ENCODE data around the gene DARS1. TPM values are rescaled to one million over a fixed set of nuclear protein-coding genes. Genes with fewer than 3 reads are reported as not detected.

The DARS1 gene
- total RNA-seq, 1 experiment from 2014 or later, result 63.0 TPM

DNA sequence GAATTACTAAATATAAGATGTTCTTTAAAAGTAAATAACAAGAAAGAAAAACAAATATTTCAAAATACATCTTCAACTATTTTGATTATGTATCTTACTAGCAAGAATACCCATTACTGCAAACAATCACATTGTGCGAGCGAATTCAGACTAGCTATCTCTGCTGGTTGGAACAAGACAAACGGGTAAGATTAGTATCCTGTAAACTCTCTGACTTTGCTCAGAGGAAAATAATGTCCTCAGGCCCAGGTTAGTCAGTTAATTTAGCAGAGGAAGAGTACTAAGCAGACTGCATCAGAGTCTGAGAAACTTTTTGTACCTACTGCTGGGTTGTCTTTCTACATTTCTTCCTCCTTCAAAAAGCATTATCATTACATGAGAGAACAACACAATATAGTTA lies 58.8 kb downstream of the DARS1 start:
- no peak overlapping the region for H3K4me3 ChIP-seq
- TF ChIP-seq, protein P1, sequence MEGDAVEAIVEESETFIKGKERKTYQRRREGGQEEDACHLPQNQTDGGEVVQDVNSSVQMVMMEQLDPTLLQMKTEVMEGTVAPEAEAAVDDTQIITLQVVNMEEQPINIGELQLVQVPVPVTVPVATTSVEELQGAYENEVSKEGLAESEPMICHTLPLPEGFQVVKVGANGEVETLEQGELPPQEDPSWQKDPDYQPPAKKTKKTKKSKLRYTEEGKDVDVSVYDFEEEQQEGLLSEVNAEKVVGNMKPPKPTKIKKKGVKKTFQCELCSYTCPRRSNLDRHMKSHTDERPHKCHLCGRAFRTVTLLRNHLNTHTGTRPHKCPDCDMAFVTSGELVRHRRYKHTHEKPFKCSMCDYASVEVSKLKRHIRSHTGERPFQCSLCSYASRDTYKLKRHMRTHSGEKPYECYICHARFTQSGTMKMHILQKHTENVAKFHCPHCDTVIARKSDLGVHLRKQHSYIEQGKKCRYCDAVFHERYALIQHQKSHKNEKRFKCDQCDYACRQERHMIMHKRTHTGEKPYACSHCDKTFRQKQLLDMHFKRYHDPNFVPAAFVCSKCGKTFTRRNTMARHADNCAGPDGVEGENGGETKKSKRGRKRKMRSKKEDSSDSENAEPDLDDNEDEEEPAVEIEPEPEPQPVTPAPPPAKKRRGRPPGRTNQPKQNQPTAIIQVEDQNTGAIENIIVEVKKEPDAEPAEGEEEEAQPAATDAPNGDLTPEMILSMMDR (conservative IDR thresholded peaks at IDR 0.05), result no peak
- TF ChIP-seq EZH2 (IDR thresholded peaks at IDR 0.05; ENCODE audit: low read depth), result no peak
- POLR2A ChIA-PET (ENCODE audit: unreplicated experiment), result no interaction called here
- no peaks in the 10 kb centered on the region for H3K4me1 ChIP-seq (replicated peaks; ENCODE audit: insufficient read depth)
- intact Hi-C loops (cut with micrococcal nuclease; ENCODE audit: unreplicated experiment), result no loop called here
- no peak overlapping the region for H3K4me2 ChIP-seq
- no TSS peak for BruUV-seq (replicated peaks)
- H4K20me1 ChIP-seq (ENCODE audit: insufficient read depth), result no peaks in the 10 kb centered on the region; the same call in none of the 2 replicates
- H3K9me3 ChIP-seq (ENCODE audit: insufficient read depth, low read depth), result no peaks in the 10 kb centered on the region
- DNase-seq, result no peak
- H3K27me3 ChIP-seq (ENCODE audit: insufficient read depth, low read depth), result no peaks in the 10 kb centered on the region
- H2AFZ ChIP-seq, result no peak overlapping the region
- no peaks in the 10 kb centered on the region for H3K79me2 ChIP-seq (ENCODE audit: low read depth)
- CTCF ChIA-PET, result no interaction called here
- H3K9me2 ChIP-seq (ENCODE audit: insufficient read depth), result no peaks in the 10 kb centered on the region
- H3F3A ChIP-seq (ENCODE audit: insufficient read depth, low read depth), result no peaks in the 10 kb centered on the region; the same call in 1 of the 2 replicates
- 0 out of 2 replicates have a peak overlapping the region, but pooled peaks have one; percentile 9 for H3K27ac ChIP-seq
- peaks cover 10% of the 10 kb centered on the region; the same call in 1 of the 2 replicates for H3K36me3 ChIP-seq (ENCODE audit: low read depth)

DNA sequence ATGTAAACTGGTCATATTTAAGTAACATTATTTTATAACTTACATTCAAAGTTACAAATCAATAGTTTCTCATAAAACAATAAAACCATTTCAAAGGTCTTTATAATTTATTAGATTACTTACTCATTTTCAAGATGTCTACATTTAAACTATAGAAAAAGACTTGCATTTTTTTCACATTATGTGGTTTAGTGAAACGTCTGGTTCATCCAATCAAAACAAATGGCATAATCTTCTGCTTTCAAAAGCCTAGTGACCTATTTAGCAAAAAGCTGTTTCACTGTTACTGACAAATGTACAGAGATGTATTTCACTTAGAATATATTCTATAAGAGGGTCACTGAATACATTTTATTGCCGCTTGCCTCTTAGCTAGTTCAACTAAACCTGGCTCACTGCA lies 59.9 kb downstream of the DARS1 start:
- POLR2A ChIA-PET (ENCODE audit: unreplicated experiment), result no interaction called here
- intact Hi-C loops (cut with micrococcal nuclease; ENCODE audit: unreplicated experiment), result no loop called here
- CTCF ChIA-PET, result no interaction called here

DNA sequence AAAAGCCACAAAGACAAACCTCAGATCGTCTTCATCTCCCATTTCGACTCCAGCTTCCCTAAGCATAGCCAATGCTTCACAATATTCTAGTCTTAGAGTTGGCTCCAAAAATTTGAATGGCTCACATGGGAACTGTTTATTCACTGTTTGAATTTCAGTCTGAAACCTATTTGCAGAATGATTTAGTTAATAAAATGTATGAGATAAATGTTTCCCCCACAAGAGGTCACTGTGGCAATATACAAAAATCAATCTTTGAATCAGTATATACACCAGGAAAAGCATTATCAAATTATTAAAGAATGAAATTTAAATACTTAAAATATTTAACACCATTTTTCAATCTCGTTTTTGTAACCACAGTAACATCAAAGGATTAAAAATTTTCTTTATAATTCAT lies 69.2 kb downstream of the DARS1 start:
- intact Hi-C loops (cut with micrococcal nuclease; ENCODE audit: unreplicated experiment), result loop anchor here (1.0 to 10.0 kb wide), 3 partner anchors 201 to 1929 kb away; partner anchors contain the start of gene CXCR4
- H4K20me1 ChIP-seq (ENCODE audit: insufficient read depth), result no peaks in the 10 kb centered on the region; the same call in 1 of the 2 replicates
- H3K79me2 ChIP-seq (ENCODE audit: low read depth), result no peaks in the 10 kb centered on the region
- H2AFZ ChIP-seq, result no peak overlapping the region
- no peak overlapping the region for H3K4me2 ChIP-seq
- no peaks in the 10 kb centered on the region for H3K9me3 ChIP-seq (ENCODE audit: insufficient read depth, low read depth)
- H3K9me2 ChIP-seq (ENCODE audit: insufficient read depth), result no peaks in the 10 kb centered on the region
- H3K27me3 ChIP-seq (ENCODE audit: insufficient read depth, low read depth), result no peaks in the 10 kb centered on the region
- no peak for TF ChIP-seq EZH2 (IDR thresholded peaks at IDR 0.05; ENCODE audit: low read depth)
- TF ChIP-seq, protein P1 (conservative IDR thresholded peaks at IDR 0.05), result peak; percentile 74
- H3K36me3 ChIP-seq (ENCODE audit: low read depth), result 0 out of 2 replicates have a peak, but pooled peaks cover 6% of the 10 kb centered on the region
- H3F3A ChIP-seq (ENCODE audit: insufficient read depth, low read depth), result peaks cover 7% of the 10 kb centered on the region; the same call in 1 of the 2 replicates
- ChIA-PET CTCF (no interaction called here), POLR2A (ENCODE audit: unreplicated experiment) (no interaction called here)
- no peaks in the 10 kb centered on the region for H3K4me1 ChIP-seq (replicated peaks; ENCODE audit: insufficient read depth)
- BruUV-seq (replicated peaks), result no TSS peak
- no peak for DNase-seq
- H3K4me3 ChIP-seq, result no peak overlapping the region
- no peak overlapping the region for H3K27ac ChIP-seq

More for the DNA sequence above, 59.9 kb downstream of the DARS1 start:
- Histone ChIP-seq H3K9me2 (ENCODE audit: insufficient read depth) (no peaks in the 10 kb centered on the region), H3K4me3 (no peak overlapping the region), H3K9me3 (ENCODE audit: insufficient read depth, low read depth) (no peaks in the 10 kb centered on the region), H3K79me2 (ENCODE audit: low read depth) (no peaks in the 10 kb centered on the region), H3F3A (ENCODE audit: insufficient read depth, low read depth) (no peaks in the 10 kb centered on the region; the same call in 1 of the 2 replicates), H3K4me1 (replicated peaks; ENCODE audit: insufficient read depth) (no peaks in the 10 kb centered on the region), H3K27me3 (ENCODE audit: insufficient read depth, low read depth) (no peaks in the 10 kb centered on the region), H4K20me1 (ENCODE audit: insufficient read depth) (no peaks in the 10 kb centered on the region; the same call in none of the 2 replicates), H3K36me3 (ENCODE audit: low read depth) (peaks cover 2% of the 10 kb centered on the region; the same call in 1 of the 2 replicates), H2AFZ (no peak overlapping the region), H3K4me2 (no peak overlapping the region), H3K27ac (no peak overlapping the region)
- DNase-seq, result no peak
- TF ChIP-seq, protein P1 (conservative IDR thresholded peaks at IDR 0.05), result no peak
- no peak for TF ChIP-seq EZH2 (IDR thresholded peaks at IDR 0.05; ENCODE audit: low read depth)
- no TSS peak for BruUV-seq (replicated peaks)

Data from PC-9 (cell line).